HepG2 (cell line): ENCODE data around the gene JPH4. TPM values are rescaled to one million over a fixed set of nuclear protein-coding genes. Genes with fewer than 3 reads are reported as not detected.

Experiments
- CHD2 ChIP-seq: IDR thresholded peaks from 2 replicates; pipeline ENCODE4 v1.6.1; 2011; ENCODE audit warnings: low read depth, low read length, improper control_type of control experiment
- HDAC2 ChIP-seq: sonication (generic); formaldehyde crosslinking; IDR thresholded peaks from 2 replicates; pipeline ENCODE4 v1.4.0; 2020; ENCODE audit warnings: missing genetic modification reagents
- JUNB ChIP-seq: sonication (generic); formaldehyde crosslinking; IDR thresholded peaks from 2 replicates; pipeline ENCODE4 v1.8.0; 2022; ENCODE audit warnings: missing genetic modification reagents, mild to moderate bottlenecking, borderline replicate concordance
- MATR3 ChIP-seq: sonication (generic); formaldehyde crosslinking; IDR thresholded peaks from 2 replicates; pipeline ENCODE4 v1.4.0; 2020; ENCODE audit warnings: missing genetic modification reagents
- NBN ChIP-seq: fragments of 450-650 bp; conservative IDR thresholded peaks from 2 replicates; pipeline ENCODE4 v1.6.1; 2017
- NCOA1 ChIP-seq: sonication (generic); formaldehyde crosslinking; IDR thresholded peaks from 2 replicates; pipeline ENCODE4 v1.9.0; 2021; ENCODE audit warnings: missing genetic modification reagents
- POLR2A ChIP-seq, 2 experiments: IDR thresholded peaks; 2 replicates each; pipeline ENCODE4 v1.6.1; 2011; ENCODE audit warnings: low read depth in 2 of 2, low read length in 2 of 2, mild to moderate bottlenecking in 1 of 2, moderate library complexity in 1 of 2; ENCODE audit not compliant: insufficient read depth in 1 of 2
- SALL2 ChIP-seq: sonication (generic); formaldehyde crosslinking; IDR thresholded peaks from 2 replicates; pipeline ENCODE4 v1.8.1; 2023; ENCODE audit warnings: mild to moderate bottlenecking, missing genetic modification reagents, inconsistent platforms
- SP4 ChIP-seq: sonication (generic); formaldehyde crosslinking; IDR thresholded peaks from 2 replicates; pipeline ENCODE4 v1.8.1; 2023; ENCODE audit warnings: mild to moderate bottlenecking, missing genetic modification reagents
- ZNF235 ChIP-seq: sonication (generic); formaldehyde crosslinking; IDR thresholded peaks from 2 replicates; pipeline ENCODE4 v1.8.1; 2023; ENCODE audit warnings: mild to moderate bottlenecking, missing genetic modification reagents, borderline replicate concordance
- ZNF264 ChIP-seq: sonication (generic); formaldehyde crosslinking; IDR thresholded peaks from 2 replicates; pipeline ENCODE4 v1.4.0; 2020; ENCODE audit warnings: missing genetic modification reagents
- ZNF589 ChIP-seq: sonication (generic); formaldehyde crosslinking; conservative IDR thresholded peaks from 2 replicates; pipeline ENCODE4 v1.8.0; 2022; ENCODE audit warnings: mild to moderate bottlenecking, moderate library complexity, missing genetic modification reagents
- polyA plus RNA-seq, 8 experiments: library from polyadenylated mRNA; depleted of rRNA in 3 of 8; stranded (reverse) in 7 of 8; unstranded in 1 of 8; fragments of >200 nt; fragmentation: Illumina TruSeq in 4 of 8; extraction: Trizol in 4 of 8; gene quantifications; 2 replicates each; pipeline versions ENCODE4 v1.2.1 to v1.2.3, GENCODE V29; 2011 to 2016; ENCODE audit warnings: low read depth in 4 of 8, missing spikeins in 1 of 8, mixed read lengths in 1 of 8; ENCODE audit not compliant: insufficient read depth in 1 of 8
- total RNA-seq, 5 experiments: library from RNA; depleted of rRNA; stranded (reverse); fragments of >200 nt; fragmentation: Illumina TruSeq; extraction: Trizol; gene quantifications; 2 replicates each; pipeline ENCODE4 v1.2.3, GENCODE V29; 2016; ENCODE audit warnings: low read depth in 1 of 5
- TF ChIP-seq, protein P1 (sequence below): sonication (generic); formaldehyde crosslinking; IDR thresholded peaks from 2 replicates; pipeline ENCODE4 v1.8.1; 2023; ENCODE audit warnings: mild to moderate bottlenecking, missing genetic modification reagents
- TF ChIP-seq, protein P2 (sequence below): sonication (generic); formaldehyde crosslinking; conservative IDR thresholded peaks from 2 replicates; pipeline ENCODE4 v1.4.0; 2020; ENCODE audit warnings: mild to moderate bottlenecking, missing genetic modification reagents, moderate library complexity
- TF ChIP-seq, protein P3 (sequence below): sonication (generic); formaldehyde crosslinking; IDR thresholded peaks from 2 replicates; pipeline ENCODE4 v1.8.1; 2023; ENCODE audit warnings: mild to moderate bottlenecking, missing genetic modification reagents, borderline replicate concordance
- TF ChIP-seq, protein P4 (sequence below): sonication (generic); formaldehyde crosslinking; IDR thresholded peaks from 2 replicates; pipeline ENCODE4 v1.5.0; 2020; ENCODE audit warnings: mild to moderate bottlenecking, missing genetic modification reagents, borderline replicate concordance

JPH4 gene
- total and polyA plus RNA-seq, 2 of the 13 experiments (the other 11 are each of a cell fraction or from before 2014, with no cell fraction given), result 0.08 to 0.22 TPM

- TF ChIP-seq, protein P1, sequence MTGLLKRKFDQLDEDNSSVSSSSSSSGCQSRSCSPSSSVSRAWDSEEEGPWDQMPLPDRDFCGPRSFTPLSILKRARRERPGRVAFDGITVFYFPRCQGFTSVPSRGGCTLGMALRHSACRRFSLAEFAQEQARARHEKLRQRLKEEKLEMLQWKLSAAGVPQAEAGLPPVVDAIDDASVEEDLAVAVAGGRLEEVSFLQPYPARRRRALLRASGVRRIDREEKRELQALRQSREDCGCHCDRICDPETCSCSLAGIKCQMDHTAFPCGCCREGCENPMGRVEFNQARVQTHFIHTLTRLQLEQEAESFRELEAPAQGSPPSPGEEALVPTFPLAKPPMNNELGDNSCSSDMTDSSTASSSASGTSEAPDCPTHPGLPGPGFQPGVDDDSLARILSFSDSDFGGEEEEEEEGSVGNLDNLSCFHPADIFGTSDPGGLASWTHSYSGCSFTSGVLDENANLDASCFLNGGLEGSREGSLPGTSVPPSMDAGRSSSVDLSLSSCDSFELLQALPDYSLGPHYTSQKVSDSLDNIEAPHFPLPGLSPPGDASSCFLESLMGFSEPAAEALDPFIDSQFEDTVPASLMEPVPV, result no peak
- TF ChIP-seq, protein P2, sequence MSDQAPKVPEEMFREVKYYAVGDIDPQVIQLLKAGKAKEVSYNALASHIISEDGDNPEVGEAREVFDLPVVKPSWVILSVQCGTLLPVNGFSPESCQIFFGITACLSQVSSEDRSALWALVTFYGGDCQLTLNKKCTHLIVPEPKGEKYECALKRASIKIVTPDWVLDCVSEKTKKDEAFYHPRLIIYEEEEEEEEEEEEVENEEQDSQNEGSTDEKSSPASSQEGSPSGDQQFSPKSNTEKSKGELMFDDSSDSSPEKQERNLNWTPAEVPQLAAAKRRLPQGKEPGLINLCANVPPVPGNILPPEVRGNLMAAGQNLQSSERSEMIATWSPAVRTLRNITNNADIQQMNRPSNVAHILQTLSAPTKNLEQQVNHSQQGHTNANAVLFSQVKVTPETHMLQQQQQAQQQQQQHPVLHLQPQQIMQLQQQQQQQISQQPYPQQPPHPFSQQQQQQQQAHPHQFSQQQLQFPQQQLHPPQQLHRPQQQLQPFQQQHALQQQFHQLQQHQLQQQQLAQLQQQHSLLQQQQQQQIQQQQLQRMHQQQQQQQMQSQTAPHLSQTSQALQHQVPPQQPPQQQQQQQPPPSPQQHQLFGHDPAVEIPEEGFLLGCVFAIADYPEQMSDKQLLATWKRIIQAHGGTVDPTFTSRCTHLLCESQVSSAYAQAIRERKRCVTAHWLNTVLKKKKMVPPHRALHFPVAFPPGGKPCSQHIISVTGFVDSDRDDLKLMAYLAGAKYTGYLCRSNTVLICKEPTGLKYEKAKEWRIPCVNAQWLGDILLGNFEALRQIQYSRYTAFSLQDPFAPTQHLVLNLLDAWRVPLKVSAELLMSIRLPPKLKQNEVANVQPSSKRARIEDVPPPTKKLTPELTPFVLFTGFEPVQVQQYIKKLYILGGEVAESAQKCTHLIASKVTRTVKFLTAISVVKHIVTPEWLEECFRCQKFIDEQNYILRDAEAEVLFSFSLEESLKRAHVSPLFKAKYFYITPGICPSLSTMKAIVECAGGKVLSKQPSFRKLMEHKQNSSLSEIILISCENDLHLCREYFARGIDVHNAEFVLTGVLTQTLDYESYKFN (CRISPR knock-in tag), result 0 out of 2 replicates have a peak, but pooled peaks have one; percentile 7
- TF ChIP-seq MATR3 (CRISPR knock-in tag), result no peak
- no peak for TF ChIP-seq CHD2
- no peak for TF ChIP-seq NCOA1 (CRISPR knock-in tag)
- TF ChIP-seq NBN, result no peak
- no peak for TF ChIP-seq ZNF235 (CRISPR knock-in tag)
- TF ChIP-seq JUNB, result no peak
- TF ChIP-seq HDAC2, result no peak
- TF ChIP-seq ZNF264 (CRISPR knock-in tag), result no peak
- TF ChIP-seq, protein P3, sequence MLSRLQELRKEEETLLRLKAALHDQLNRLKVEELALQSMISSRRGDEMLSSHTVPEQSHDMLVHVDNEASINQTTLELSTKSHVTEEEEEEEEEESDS (CRISPR knock-in tag), result no peak
- no peak for TF ChIP-seq POLR2A (IDR thresholded peaks at IDR 0.05; ENCODE audit: insufficient read depth in 1 of 2, low read depth in 2 of 2, low read length in 2 of 2)
- no peak for TF ChIP-seq ZNF589 (CRISPR knock-in tag)
- no peak for TF ChIP-seq SP4 (CRISPR knock-in tag)
- TF ChIP-seq, protein P4, sequence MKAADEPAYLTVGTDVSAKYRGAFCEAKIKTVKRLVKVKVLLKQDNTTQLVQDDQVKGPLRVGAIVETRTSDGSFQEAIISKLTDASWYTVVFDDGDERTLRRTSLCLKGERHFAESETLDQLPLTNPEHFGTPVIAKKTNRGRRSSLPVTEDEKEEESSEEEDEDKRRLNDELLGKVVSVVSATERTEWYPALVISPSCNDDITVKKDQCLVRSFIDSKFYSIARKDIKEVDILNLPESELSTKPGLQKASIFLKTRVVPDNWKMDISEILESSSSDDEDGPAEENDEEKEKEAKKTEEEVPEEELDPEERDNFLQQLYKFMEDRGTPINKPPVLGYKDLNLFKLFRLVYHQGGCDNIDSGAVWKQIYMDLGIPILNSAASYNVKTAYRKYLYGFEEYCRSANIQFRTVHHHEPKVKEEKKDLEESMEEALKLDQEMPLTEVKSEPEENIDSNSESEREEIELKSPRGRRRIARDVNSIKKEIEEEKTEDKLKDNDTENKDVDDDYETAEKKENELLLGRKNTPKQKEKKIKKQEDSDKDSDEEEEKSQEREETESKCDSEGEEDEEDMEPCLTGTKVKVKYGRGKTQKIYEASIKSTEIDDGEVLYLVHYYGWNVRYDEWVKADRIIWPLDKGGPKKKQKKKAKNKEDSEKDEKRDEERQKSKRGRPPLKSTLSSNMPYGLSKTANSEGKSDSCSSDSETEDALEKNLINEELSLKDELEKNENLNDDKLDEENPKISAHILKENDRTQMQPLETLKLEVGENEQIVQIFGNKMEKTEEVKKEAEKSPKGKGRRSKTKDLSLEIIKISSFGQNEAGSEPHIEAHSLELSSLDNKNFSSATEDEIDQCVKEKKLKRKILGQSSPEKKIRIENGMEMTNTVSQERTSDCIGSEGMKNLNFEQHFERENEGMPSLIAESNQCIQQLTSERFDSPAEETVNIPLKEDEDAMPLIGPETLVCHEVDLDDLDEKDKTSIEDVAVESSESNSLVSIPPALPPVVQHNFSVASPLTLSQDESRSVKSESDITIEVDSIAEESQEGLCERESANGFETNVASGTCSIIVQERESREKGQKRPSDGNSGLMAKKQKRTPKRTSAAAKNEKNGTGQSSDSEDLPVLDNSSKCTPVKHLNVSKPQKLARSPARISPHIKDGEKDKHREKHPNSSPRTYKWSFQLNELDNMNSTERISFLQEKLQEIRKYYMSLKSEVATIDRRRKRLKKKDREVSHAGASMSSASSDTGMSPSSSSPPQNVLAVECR (CRISPR knock-in tag), result no peak
- TF ChIP-seq SALL2 (CRISPR knock-in tag), result no peak
These were observed 39.1 kb downstream of the JPH4 start (continued) for GRCh38 chr14:23539248-23540140.
